Heart right ventricle (tissue), 16 donors: ENCODE data around the gene AK4. TPM values are rescaled to one million over a fixed set of nuclear protein-coding genes. Genes with fewer than 3 reads are reported as not detected.

ENCODE experiments used
- ATAC-seq, 8 donors: fragments of 200-7000 bp; cut with Tn5 transposase; one replicate each; pipeline ENCODE4 v1.9.1; 2020; ENCODE audit warnings: mild to moderate bottlenecking in 8 of 8, moderate library complexity in 8 of 8, moderate number of reproducible peaks in 1 of 8
- DNase-seq, 2 donors: peaks; one replicate each; pipeline ENCODE4 v3.0.0-alpha.2; 2020
- H3K27ac ChIP-seq, 10 donors: fragments of 200-600 bp; sonication (generic) in 2 of 10; one replicate each; pipeline versions ENCODE4 v1.5.0 to v1.8.0; 2020 to 2022; ENCODE audit warnings: mild to moderate bottlenecking in 3 of 10
- H3K27me3 ChIP-seq, 7 donors: fragments of 200-600 bp; one replicate each; pipeline ENCODE4 v1.8.0; 2021 to 2022; ENCODE audit warnings: mild to moderate bottlenecking in 2 of 7
- H3K36me3 ChIP-seq, 9 donors: fragments of 200-600 bp; sonication (generic) in 1 of 9; one replicate each; pipeline versions ENCODE4 v1.5.0 to v1.8.0; 2020 to 2022; ENCODE audit warnings: mild to moderate bottlenecking in 2 of 9
- H3K4me1 ChIP-seq, 9 donors: fragments of 200-600 bp; sonication (generic) in 1 of 9; one replicate each; pipeline versions ENCODE4 v1.5.0 to v1.8.0; 2020 to 2022; ENCODE audit warnings: mild to moderate bottlenecking in 4 of 9
- H3K4me3 ChIP-seq, 10 donors: fragments of 200-600 bp; sonication (generic) in 2 of 10; one replicate each; pipeline versions ENCODE4 v1.5.0 to v1.8.0; 2020 to 2022; ENCODE audit warnings: mild to moderate bottlenecking in 7 of 10, moderate library complexity in 2 of 10
- H3K9me3 ChIP-seq, 11 donors: fragments of 200-600 bp in 10 of 11; sonication (generic) in 2 of 11; one replicate each; pipeline versions ENCODE4 v1.5.0 to v1.8.0; 2013 to 2022; ENCODE audit warnings: mild to moderate bottlenecking in 2 of 11, control low read depth in 1 of 11, moderate library complexity in 1 of 11
- CTCF ChIP-seq, 9 donors: fragments of 200-600 bp; sonication (generic) in 2 of 9; IDR thresholded peaks; one replicate each; pipeline versions ENCODE4 v1.5.0 to v1.8.0; 2021 to 2022; ENCODE audit warnings: antibody characterized with exemption in 9 of 9, mild to moderate bottlenecking in 5 of 9, moderate library complexity in 1 of 9
- WGBS, 2 donors: extraction: QIAGEN DNeasy Blood & Tissue Kit; methylation state at CpG; one replicate each; pipeline ENCODE4 v1.1.7; 2013; ENCODE audit warnings: inconsistent platforms in 1 of 2; 5-methylcytosine and 5-hydroxymethylcytosine counted together
- intact Hi-C, 10 donors: fragments of 100-400 bp; cut with DNase I; formaldehyde crosslinking; loops; one replicate each; pipeline versions ENCODE4 v1.11.1 to v1.14.2; 2022
- polyA plus RNA-seq, 2 donors: library from polyadenylated mRNA; stranded (reverse); fragments of 200-250 nt; gene quantifications; one replicate each; pipeline ENCODE4 v1.2.3, GENCODE V29; 2013
- total RNA-seq, 10 donors: library from RNA; stranded (reverse); fragmentation: NEBNext Ultra II Directional in 3 of 10; extraction: Animal tissue kit (Norgen Biotek cat#: 25700) in 3 of 10; gene quantifications; one replicate each; pipeline versions ENCODE4 v1.2.1 to v1.2.4, GENCODE V29; 2021 to 2023
- donor health status: Arrhythmogenic right ventricular cardiomyopathy.
- donor health status: ischemic (EF 13 %, LVEDD 7.1; RV severe dilation, severe dysfunction).
- donor health status: healthy with polysubstance abuse.
- donor health status: DM: no; HTN: yes; CAD: no.
- donor health status: DM: no; HTN: no; CAD: no.
- donor health status: ischemic (EF 25% LVEDD 6.9; RV normal size, moderate dysfunction).
- donor health status: ischemic (EF 25% LVEDD 5.7; RV mildly dilated, moderate dysfunction).
- donor health status: healthy.
- donor health status: DM: yes; HTN: yes; CAD: no.
- donor health status: Ischemic cardiomyopathy.
- donor health status: ischemic (EF 35%, LVEDD 5.7; RV mildly dilated, moderate dysfunction).
- donor health status: nonischemic (EF 11% LVEDD 7.7; RV severe dilation, severe dysfunction).
- donor health status: DM: yes; HTN: yes; CAD: no.
- donor health status: PGD.
- donor health status: ischemic (EF 29% LVEDD 5.4; RV normal size, mild dysfunction).
- donor health status: nonischemic (EF 23%, LVEDD 6.1; RV moderate dilation, normal function).

The AK4 gene
- total and polyA plus RNA-seq, 12 donors = 9.9 to 179 (median 142) TPM

DNA sequence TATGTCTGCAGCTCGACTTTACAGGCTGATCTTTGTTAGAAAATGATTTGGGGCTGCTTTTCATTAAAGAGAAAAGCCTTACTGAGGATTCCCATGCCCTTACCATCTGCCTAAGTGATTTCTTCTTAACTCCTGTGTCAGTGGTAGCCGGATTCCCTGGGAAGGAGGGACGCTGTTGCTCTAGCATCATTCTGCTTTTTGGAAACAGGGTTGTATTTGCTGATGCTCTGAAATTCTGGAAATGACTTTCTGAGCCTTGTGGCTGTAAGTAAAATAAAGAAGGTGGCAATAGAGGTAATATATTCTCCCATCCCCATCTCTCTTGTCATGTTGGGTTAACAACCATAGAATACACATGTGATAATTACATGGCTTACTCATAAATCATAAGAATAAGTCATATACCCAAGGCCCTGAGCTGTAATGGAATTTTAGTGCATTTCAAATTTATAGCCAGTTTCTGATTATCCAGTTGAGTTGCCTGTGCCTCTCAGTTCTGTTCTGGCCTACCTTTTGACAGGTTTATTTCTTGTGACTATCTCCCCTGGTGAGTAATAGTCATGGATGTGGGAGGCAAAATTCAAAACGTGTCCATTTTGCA lies 74.4 kb downstream of the AK4 start:
- ATAC-seq = no peak
- H3K36me3 ChIP-seq = peaks cover 0 to 51% (median 8%) of the 10 kb centered on the region in 9 donors
- intact Hi-C loops = no loop called here
- H3K9me3 ChIP-seq = no peaks in the 10 kb centered on the region
- H3K4me3 ChIP-seq = no peak overlapping the region
- no peak for DNase-seq
- H3K27me3 ChIP-seq = no peaks in the 10 kb centered on the region
- 87 to 89% methylated on average over 4 of the region's 4 CpGs for WGBS, 2 donors
- no peak overlapping the region for H3K27ac ChIP-seq
- H3K4me1 ChIP-seq = no peaks in the 10 kb centered on the region
- no peak for TF ChIP-seq CTCF (IDR thresholded peaks at IDR 0.05)

- Histone ChIP-seq H3K36me3 (peaks cover 0 to 51% (median 8%) of the 10 kb centered on the region in 9 donors), H3K4me1 (no peaks in the 10 kb centered on the region), H3K27ac (no peak overlapping the region), H3K4me3 (no peak overlapping the region), H3K9me3 (no peaks in the 10 kb centered on the region), H3K27me3 (no peaks in the 10 kb centered on the region)
- TF ChIP-seq CTCF (IDR thresholded peaks at IDR 0.05) = no peak
- intact Hi-C loops = no loop called here
- ATAC-seq (no peak), DNase-seq (no peak)
- WGBS, 2 donors = 76 to 78% methylated on average over 6 of the region's 6 CpGs
These were observed 76.7 kb downstream of the AK4 start for GRCh38 chr1:65224681-65225091.

GRCh38 chr1:65225179-65225578 lies 77.2 kb downstream of the AK4 start:
- H3K4me3 ChIP-seq = no peak overlapping the region
- peaks cover 0 to under 1% (median 0%) of the 10 kb centered on the region in 9 donors for H3K4me1 ChIP-seq
- no peaks in the 10 kb centered on the region for H3K27me3 ChIP-seq
- 93 to 95% methylated on average over 3 of the region's 3 CpGs for WGBS, 2 donors
- H3K9me3 ChIP-seq = no peaks in the 10 kb centered on the region
- ATAC-seq (no peak), DNase-seq (no peak)
- peaks cover 0 to 48% (median 8%) of the 10 kb centered on the region in 9 donors for H3K36me3 ChIP-seq
- no peak for TF ChIP-seq CTCF (IDR thresholded peaks at IDR 0.05)
- H3K27ac ChIP-seq = no peak overlapping the region
- intact Hi-C loops = no loop called here

DNA sequence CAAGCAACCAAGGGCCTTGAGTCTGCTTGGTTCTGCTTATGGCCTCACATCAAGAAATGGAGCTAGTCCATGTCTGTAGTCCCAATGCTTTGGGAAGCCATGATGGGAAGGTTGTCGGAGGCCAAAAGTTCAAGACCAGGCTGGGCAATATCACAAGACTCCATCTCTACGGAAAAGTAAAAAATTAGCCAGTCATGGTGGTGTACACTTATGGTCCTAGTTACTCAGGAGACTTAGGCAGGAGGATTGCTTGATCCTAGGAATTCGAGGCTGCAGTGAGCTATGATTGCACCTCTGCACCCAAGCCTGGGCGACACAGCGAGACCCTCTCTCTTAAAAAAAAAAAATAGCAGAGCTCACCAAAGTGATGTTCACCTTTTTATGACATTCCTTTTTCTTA lies 81.2 kb downstream of the AK4 start:
- ATAC-seq (no peak), DNase-seq (no peak)
- no peaks in the 10 kb centered on the region for H3K27me3 ChIP-seq
- H3K9me3 ChIP-seq = no peaks in the 10 kb centered on the region
- H3K4me1 ChIP-seq = peaks cover 0 to 24% (median 0%) of the 10 kb centered on the region in 9 donors
- intact Hi-C loops = no loop called here
- 90 to 100% methylated on average over 5 of the region's 5 CpGs for WGBS, 2 donors
- no peak overlapping the region for H3K27ac ChIP-seq
- H3K36me3 ChIP-seq = peaks cover 0 to 33% (median 8%) of the 10 kb centered on the region in 9 donors
- H3K4me3 ChIP-seq = no peak overlapping the region
- no peak for TF ChIP-seq CTCF (IDR thresholded peaks at IDR 0.05)
